ENCODE measurements around the gene MET. TPM values are rescaled to one million over a fixed set of nuclear protein-coding genes. Genes with fewer than 3 reads are reported as not detected.

Gene MET
- total and polyA plus RNA-seq, 7 experiments from 2014 or later = 0.19 to 1.0 (median 0.73) TPM; not detected in 4

DNA sequence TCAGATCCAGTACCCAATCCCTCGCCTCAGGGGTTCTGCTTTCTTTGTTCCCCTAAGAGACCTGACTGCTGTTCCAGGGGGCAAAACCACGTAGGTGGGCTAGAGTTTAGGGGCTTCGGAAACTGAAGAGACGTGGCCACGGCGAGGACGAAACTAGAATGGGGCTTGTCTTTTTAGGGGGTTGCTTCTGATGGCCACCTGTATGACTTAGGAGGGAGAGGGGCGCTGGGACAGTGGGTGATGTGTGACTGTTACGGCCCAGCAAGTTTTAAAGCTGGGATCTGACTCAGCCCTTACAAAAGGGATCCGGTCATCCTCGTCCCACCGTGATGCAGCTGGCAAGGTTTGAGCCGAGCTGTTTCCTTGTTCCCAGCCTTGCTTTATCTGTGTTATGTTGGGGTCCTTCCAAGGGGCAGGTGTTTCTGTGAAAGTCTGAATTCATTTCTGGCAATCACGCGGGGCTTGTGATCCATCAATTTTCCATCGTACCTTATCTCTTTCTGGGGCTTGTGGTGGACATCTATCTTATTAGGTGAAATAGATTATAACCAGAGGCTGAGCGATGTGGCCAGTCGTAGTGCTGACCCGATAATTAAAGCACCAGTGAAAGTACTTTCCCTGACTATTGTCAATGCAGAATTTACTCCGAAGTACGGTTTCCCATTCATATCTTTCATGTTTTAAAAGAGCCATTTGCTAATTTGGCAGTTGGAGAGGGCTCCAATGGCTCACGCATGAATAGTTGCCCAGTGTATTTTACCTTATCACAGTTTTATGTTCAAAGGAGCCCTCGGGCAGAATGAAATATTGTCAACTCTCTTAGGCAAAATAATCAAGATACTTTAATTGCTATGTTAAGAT, 830 bp downstream of the MET start:
- Histone ChIP-seq H3K27me3 (ENCODE audit: control insufficient read depth in 2 of 2, insufficient read depth in 2 of 2, low read length in 2 of 2) (no peaks in the 10 kb centered on the region), H3K4me3 (ENCODE audit: low read length) (no peak overlapping the region), H3K9me3 (ENCODE audit: control insufficient read depth in 2 of 3, low read length in 3 of 3) (no peaks in the 10 kb centered on the region), H3K4me1 (ENCODE audit: control insufficient read depth in 2 of 2, insufficient read depth in 2 of 2, low read length in 2 of 2) (no peaks in the 10 kb centered on the region), H3K36me3 (ENCODE audit: control insufficient read depth in 2 of 3, insufficient read depth in 3 of 3, low read length in 3 of 3) (no peaks in the 10 kb centered on the region), H3K27ac (ENCODE audit: low read depth, low read length) (no peak overlapping the region)
- DNase-seq (peak in 1 of 9 donors; percentile 21), ATAC-seq (no peak)
- ChIA-PET POLR2A (no interaction called here), CTCF (no interaction called here)
- Mint-ChIP-seq H3K9me3 (peaks cover 0 to 2% (median 0%) of the 10 kb centered on the region in 11 donors), H3K4me3 (peak overlapping the region in 5 of 10 donors; percentile 8 to 39 (median 11)), H3K27ac (no peak overlapping the region), H3K36me3 (no peaks in the 10 kb centered on the region), H3K27me3 (peaks cover 54 to 78% (median 63%) of the 10 kb centered on the region in 5 donors), H3K4me1 (peaks cover 0 to 12% (median 4%) of the 10 kb centered on the region in 7 donors)
- intact Hi-C loops (cut with micrococcal nuclease) = loop anchor here in 1 of 2 donors (5.0 kb wide), 1 partner anchor 114 kb away; no protein-coding TSS in a partner anchor

GRCh38 chr7:116673457-116673865, 1.5 kb downstream of the MET start:
- POLR2A ChIA-PET = no interaction called here
- no peak overlapping the region for H3K27ac ChIP-seq (ENCODE audit: low read depth, low read length)
- intact Hi-C loops (cut with micrococcal nuclease) = loop anchor here in 1 of 2 donors (5.0 kb wide), 1 partner anchor 114 kb away; no protein-coding TSS in a partner anchor
- ATAC-seq (no peak), DNase-seq (no peak)
- H3K4me1 ChIP-seq (ENCODE audit: control insufficient read depth in 2 of 2, insufficient read depth in 2 of 2, low read length in 2 of 2) = no peaks in the 10 kb centered on the region
- no peaks in the 10 kb centered on the region for H3K36me3 Mint-ChIP-seq
- no peak overlapping the region for H3K4me3 ChIP-seq (ENCODE audit: low read length)
- H3K27me3 Mint-ChIP-seq = peaks cover 56 to 75% (median 61%) of the 10 kb centered on the region in 5 donors
- no peaks in the 10 kb centered on the region for H3K9me3 ChIP-seq (ENCODE audit: control insufficient read depth in 2 of 3, low read length in 3 of 3)
- no peak overlapping the region for H3K27ac Mint-ChIP-seq
- CTCF ChIA-PET = interaction anchor here (0.9 kb wide), 1 partner anchor 13 kb away, joined by 3 read pairs; no protein-coding TSS in a partner anchor
- no peaks in the 10 kb centered on the region for H3K36me3 ChIP-seq (ENCODE audit: control insufficient read depth in 2 of 3, insufficient read depth in 3 of 3, low read length in 3 of 3)
- H3K27me3 ChIP-seq (ENCODE audit: control insufficient read depth in 2 of 2, insufficient read depth in 2 of 2, low read length in 2 of 2) = no peaks in the 10 kb centered on the region
- no peak overlapping the region for H3K4me3 Mint-ChIP-seq
- H3K9me3 Mint-ChIP-seq = peaks cover 0 to 2% (median 0%) of the 10 kb centered on the region in 11 donors
- H3K4me1 Mint-ChIP-seq = peaks cover 0 to 12% (median 4%) of the 10 kb centered on the region in 7 donors

DNA sequence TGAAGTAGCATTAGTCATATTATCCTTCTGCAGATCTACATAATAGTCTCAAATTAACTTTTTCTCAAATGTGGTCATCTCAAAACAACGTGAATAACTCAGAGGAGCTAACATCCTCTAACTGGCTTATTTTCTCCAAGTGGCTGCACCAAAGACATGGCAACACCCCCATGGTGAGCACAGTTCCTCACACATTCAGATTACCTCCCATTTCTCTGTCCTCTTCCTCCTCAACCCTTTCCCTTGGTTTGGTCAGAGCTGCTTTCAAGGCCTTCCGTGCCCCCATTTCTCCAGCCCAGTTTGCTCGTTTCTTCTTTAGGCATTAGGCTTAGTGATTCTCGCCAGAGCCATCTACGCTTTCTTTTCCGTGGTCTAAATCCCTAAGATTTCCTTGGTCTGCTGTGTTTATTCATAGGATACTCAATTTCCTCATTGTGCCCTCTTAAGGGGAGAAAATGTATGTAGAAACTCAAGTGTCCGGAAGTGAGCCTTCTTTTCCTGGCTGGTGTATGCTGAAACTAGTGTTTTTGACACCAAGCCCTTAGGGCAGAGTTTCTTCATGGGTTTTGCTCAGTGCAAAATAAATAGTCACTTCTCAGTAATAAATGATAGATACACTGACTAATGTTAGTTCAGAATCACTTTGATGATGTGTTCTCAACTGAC, 2.6 kb downstream of the MET start:
- peaks cover 0 to 12% (median 6%) of the 10 kb centered on the region in 7 donors for H3K4me1 Mint-ChIP-seq
- Histone ChIP-seq H3K27me3 (ENCODE audit: control insufficient read depth in 2 of 2, insufficient read depth in 2 of 2, low read length in 2 of 2) (no peaks in the 10 kb centered on the region), H3K4me1 (ENCODE audit: control insufficient read depth in 2 of 2, insufficient read depth in 2 of 2, low read length in 2 of 2) (no peaks in the 10 kb centered on the region), H3K4me3 (ENCODE audit: low read length) (no peak overlapping the region), H3K27ac (ENCODE audit: low read depth, low read length) (no peak overlapping the region), H3K36me3 (ENCODE audit: control insufficient read depth in 2 of 3, insufficient read depth in 3 of 3, low read length in 3 of 3) (no peaks in the 10 kb centered on the region), H3K9me3 (ENCODE audit: control insufficient read depth in 2 of 3, low read length in 3 of 3) (no peaks in the 10 kb centered on the region)
- CTCF ChIA-PET = interaction anchor here (0.9 kb wide), 1 partner anchor 14 kb away, joined by 3 read pairs; no protein-coding TSS in a partner anchor
- H3K4me3 Mint-ChIP-seq = no peak overlapping the region
- intact Hi-C loops (cut with micrococcal nuclease) = loop anchor here in 1 of 2 donors (5.0 kb wide), 1 partner anchor 113 kb away; no protein-coding TSS in a partner anchor
- no peak overlapping the region for H3K27ac Mint-ChIP-seq
- H3K27me3 Mint-ChIP-seq = peaks cover 52 to 68% (median 56%) of the 10 kb centered on the region in 5 donors
- DNase-seq = no peak
- POLR2A ChIA-PET = no interaction called here
- no peak for ATAC-seq
- peaks cover 0 to 2% (median 0%) of the 10 kb centered on the region in 11 donors for H3K9me3 Mint-ChIP-seq
- H3K36me3 Mint-ChIP-seq = no peaks in the 10 kb centered on the region

DNA sequence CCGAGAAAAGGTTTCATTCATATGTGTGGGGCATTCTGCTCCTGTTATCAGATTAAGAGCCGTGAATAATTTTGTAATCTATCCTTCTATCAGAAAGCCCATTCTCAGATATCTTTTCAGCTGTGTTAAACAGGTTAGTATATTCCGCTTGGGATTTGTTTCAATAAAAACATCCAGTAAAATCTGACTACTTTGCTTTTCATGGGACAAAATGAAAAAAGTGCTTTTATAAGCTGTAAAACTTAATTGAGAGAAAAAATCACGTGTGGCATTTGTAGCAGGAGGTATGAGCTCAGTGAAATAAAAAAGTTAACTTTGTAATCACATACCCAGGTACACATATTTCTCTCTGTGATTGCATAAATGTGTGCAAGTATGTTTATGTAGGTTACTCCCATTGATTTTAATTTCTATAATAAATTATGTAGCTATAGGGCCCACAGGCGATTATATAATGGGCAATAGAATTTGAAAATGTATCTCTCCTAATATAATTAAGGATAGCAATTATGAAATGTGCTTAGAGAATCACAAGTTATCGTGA, 3.9 kb downstream of the MET start:
- Histone ChIP-seq H3K4me3 (ENCODE audit: low read length) (no peak overlapping the region), H3K9me3 (ENCODE audit: control insufficient read depth in 2 of 3, low read length in 3 of 3) (no peaks in the 10 kb centered on the region), H3K27ac (ENCODE audit: low read depth, low read length) (no peak overlapping the region), H3K36me3 (ENCODE audit: control insufficient read depth in 2 of 3, insufficient read depth in 3 of 3, low read length in 3 of 3) (no peaks in the 10 kb centered on the region), H3K4me1 (ENCODE audit: control insufficient read depth in 2 of 2, insufficient read depth in 2 of 2, low read length in 2 of 2) (no peaks in the 10 kb centered on the region), H3K27me3 (ENCODE audit: control insufficient read depth in 2 of 2, insufficient read depth in 2 of 2, low read length in 2 of 2) (no peaks in the 10 kb centered on the region)
- H3K9me3 Mint-ChIP-seq = peaks cover 0 to 2% (median 0%) of the 10 kb centered on the region in 11 donors
- peaks cover 0 to 14% (median 6%) of the 10 kb centered on the region in 7 donors for H3K4me1 Mint-ChIP-seq
- no peak overlapping the region for H3K27ac Mint-ChIP-seq
- no peaks in the 10 kb centered on the region for H3K36me3 Mint-ChIP-seq
- CTCF ChIA-PET = no interaction called here
- H3K4me3 Mint-ChIP-seq = no peak overlapping the region
- DNase-seq (no peak), ATAC-seq (no peak)
- intact Hi-C loops (cut with micrococcal nuclease) = no loop called here
- peaks cover 49 to 57% (median 52%) of the 10 kb centered on the region in 5 donors for H3K27me3 Mint-ChIP-seq
- POLR2A ChIA-PET = no interaction called here

- Mint-ChIP-seq H3K27ac (no peak overlapping the region), H3K4me1 (peaks cover 0 to 10% (median 0%) of the 10 kb centered on the region in 7 donors), H3K36me3 (no peaks in the 10 kb centered on the region), H3K27me3 (peaks cover 35 to 43% (median 38%) of the 10 kb centered on the region in 5 donors), H3K4me3 (no peak overlapping the region), H3K9me3 (peaks cover 0 to 4% (median 0%) of the 10 kb centered on the region in 11 donors)
- DNase-seq (no peak), ATAC-seq (peak; percentile 27)
- no peaks in the 10 kb centered on the region for H3K4me1 ChIP-seq (ENCODE audit: control insufficient read depth in 2 of 2, insufficient read depth in 2 of 2, low read length in 2 of 2)
- H3K27me3 ChIP-seq (ENCODE audit: control insufficient read depth in 2 of 2, insufficient read depth in 2 of 2, low read length in 2 of 2) = no peaks in the 10 kb centered on the region
- ChIA-PET POLR2A (no interaction called here), CTCF (interaction anchor here (0.6 kb wide), 1 partner anchor 491 kb away, joined by 3 read pairs; no protein-coding TSS in a partner anchor)
- no peaks in the 10 kb centered on the region for H3K9me3 ChIP-seq (ENCODE audit: control insufficient read depth in 2 of 3, low read length in 3 of 3)
- H3K27ac ChIP-seq (ENCODE audit: low read depth, low read length) = no peak overlapping the region
- no peak overlapping the region for H3K4me3 ChIP-seq (ENCODE audit: low read length)
- intact Hi-C loops (cut with micrococcal nuclease) = loop anchor here in 1 of 2 donors (2.0 kb wide), 1 partner anchor 130 kb away; no protein-coding TSS in a partner anchor
- no peaks in the 10 kb centered on the region for H3K36me3 ChIP-seq (ENCODE audit: control insufficient read depth in 2 of 3, insufficient read depth in 3 of 3, low read length in 3 of 3)
These were observed 6.8 kb downstream of the MET start for GRCh38 chr7:116678780-116679179.

GRCh38 chr7:116679500-116679899, 7.5 kb downstream of the MET start:
- Histone ChIP-seq H3K4me3 (ENCODE audit: low read length) (no peak overlapping the region), H3K27ac (ENCODE audit: low read depth, low read length) (no peak overlapping the region), H3K4me1 (ENCODE audit: control insufficient read depth in 2 of 2, insufficient read depth in 2 of 2, low read length in 2 of 2) (no peaks in the 10 kb centered on the region), H3K9me3 (ENCODE audit: control insufficient read depth in 2 of 3, low read length in 3 of 3) (no peaks in the 10 kb centered on the region), H3K36me3 (ENCODE audit: control insufficient read depth in 2 of 3, insufficient read depth in 3 of 3, low read length in 3 of 3) (no peaks in the 10 kb centered on the region), H3K27me3 (ENCODE audit: control insufficient read depth in 2 of 2, insufficient read depth in 2 of 2, low read length in 2 of 2) (no peaks in the 10 kb centered on the region)
- no peaks in the 10 kb centered on the region for H3K36me3 Mint-ChIP-seq
- ChIA-PET CTCF (no interaction called here), POLR2A (no interaction called here)
- no peak for ATAC-seq
- H3K27me3 Mint-ChIP-seq = peaks cover 37 to 44% (median 42%) of the 10 kb centered on the region in 5 donors
- DNase-seq = no peak
- H3K4me1 Mint-ChIP-seq = peaks cover 0 to 10% (median 0%) of the 10 kb centered on the region in 7 donors
- intact Hi-C loops (cut with micrococcal nuclease) = loop anchor here in 1 of 2 donors (2.0 kb wide), 1 partner anchor 129 kb away; no protein-coding TSS in a partner anchor
- H3K4me3 Mint-ChIP-seq = no peak overlapping the region
- H3K27ac Mint-ChIP-seq = no peak overlapping the region
- H3K9me3 Mint-ChIP-seq = peaks cover 0 to 10% (median 0%) of the 10 kb centered on the region in 11 donors

All from naive thymus-derived CD4-positive, alpha-beta T cell (primary cell).